Fibroblast of pulmonary artery (primary cell): ENCODE data around the gene RAP1GAP.

Source experiments
- DNase-seq: peaks from one replicate; pipeline ENCODE4 v3.0.0-alpha.2; 2010; ENCODE audit warnings: low read depth
- H3K4me3 ChIP-seq: replicated peaks from 2 replicates; pipeline ENCODE4 v1.5.1; 2011; ENCODE audit warnings: low read depth, mild to moderate bottlenecking, control low read depth, low read length, moderate library complexity
- TF ChIP-seq, protein P1 (sequence below): IDR thresholded peaks from 2 replicates; pipeline ENCODE4 v1.5.1; 2011; ENCODE audit warnings: mild to moderate bottlenecking, control low read depth, low read length, inconsistent platforms; ENCODE audit errors: missing control alignments

The RAP1GAP gene

GRCh38 chr1:21553116-21553926, 115.8 kb downstream of the RAP1GAP start:
- TF ChIP-seq, protein P1, sequence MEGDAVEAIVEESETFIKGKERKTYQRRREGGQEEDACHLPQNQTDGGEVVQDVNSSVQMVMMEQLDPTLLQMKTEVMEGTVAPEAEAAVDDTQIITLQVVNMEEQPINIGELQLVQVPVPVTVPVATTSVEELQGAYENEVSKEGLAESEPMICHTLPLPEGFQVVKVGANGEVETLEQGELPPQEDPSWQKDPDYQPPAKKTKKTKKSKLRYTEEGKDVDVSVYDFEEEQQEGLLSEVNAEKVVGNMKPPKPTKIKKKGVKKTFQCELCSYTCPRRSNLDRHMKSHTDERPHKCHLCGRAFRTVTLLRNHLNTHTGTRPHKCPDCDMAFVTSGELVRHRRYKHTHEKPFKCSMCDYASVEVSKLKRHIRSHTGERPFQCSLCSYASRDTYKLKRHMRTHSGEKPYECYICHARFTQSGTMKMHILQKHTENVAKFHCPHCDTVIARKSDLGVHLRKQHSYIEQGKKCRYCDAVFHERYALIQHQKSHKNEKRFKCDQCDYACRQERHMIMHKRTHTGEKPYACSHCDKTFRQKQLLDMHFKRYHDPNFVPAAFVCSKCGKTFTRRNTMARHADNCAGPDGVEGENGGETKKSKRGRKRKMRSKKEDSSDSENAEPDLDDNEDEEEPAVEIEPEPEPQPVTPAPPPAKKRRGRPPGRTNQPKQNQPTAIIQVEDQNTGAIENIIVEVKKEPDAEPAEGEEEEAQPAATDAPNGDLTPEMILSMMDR: no peak
- H3K4me3 ChIP-seq: no peak overlapping the region

GRCh38 chr1:21552715-21553114, 116.4 kb downstream of the RAP1GAP start:
- no peak overlapping the region for H3K4me3 ChIP-seq
- TF ChIP-seq, protein P1: no peak
- DNase-seq: peak; percentile 90

More at GRCh38 chr1:21553116-21553926, 115.8 kb downstream of the RAP1GAP start:
- peak; percentile 50 for DNase-seq

DNA sequence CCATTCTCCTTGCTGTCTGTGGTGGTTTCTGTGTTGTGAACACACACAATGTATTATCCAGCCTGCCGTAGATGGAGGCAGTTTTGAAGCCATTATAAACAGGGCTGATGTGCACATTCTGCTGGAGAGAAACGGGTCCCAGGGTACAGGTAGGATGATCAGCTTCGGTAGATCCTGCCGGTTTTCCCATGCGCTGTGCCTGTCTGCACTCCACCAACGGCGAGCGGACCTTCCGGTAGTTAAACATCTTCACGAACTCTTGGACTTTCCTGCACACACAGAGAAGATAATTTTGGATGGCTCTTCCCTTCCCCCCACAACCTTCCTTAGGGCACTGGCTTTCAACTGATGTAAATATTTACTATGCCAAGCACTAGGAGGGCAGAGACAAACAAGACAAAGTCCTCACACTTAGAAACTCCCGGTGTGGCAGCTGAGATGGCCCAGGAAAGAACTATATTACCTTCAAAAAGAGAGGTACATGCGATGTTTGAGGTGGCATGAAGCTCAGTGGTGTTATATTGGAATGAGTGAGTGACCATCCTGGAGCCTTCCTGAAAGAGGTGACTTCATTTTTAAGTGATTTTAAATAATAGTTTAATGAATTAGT, 118.2 kb downstream of the RAP1GAP start:
- TF ChIP-seq, protein P1: no peak
- DNase-seq: no peak
- no peak overlapping the region for H3K4me3 ChIP-seq

- TF ChIP-seq, protein P1: no peak
- no peak for DNase-seq
- no peak overlapping the region for H3K4me3 ChIP-seq
Measured at GRCh38 chr1:21550097-21550496, 119.1 kb downstream of the RAP1GAP start.

- no peak overlapping the region for H3K4me3 ChIP-seq
- DNase-seq: no peak
- TF ChIP-seq, protein P1: no peak
Measured at GRCh38 chr1:21547876-21548275, 121.3 kb downstream of the RAP1GAP start.
